ENCODE measurements around the gene ERAP2. TPM values are rescaled to one million over a fixed set of nuclear protein-coding genes. Genes with fewer than 3 reads are reported as not detected.

ERAP2 gene
- total RNA-seq, 6 donors from 2014 or later, result 19.9 to 24.8 (median 22.1) TPM

- H3K36me3 ChIP-seq, result no peaks in the 10 kb centered on the region
Observed at GRCh38 chr5:96863114-96863513, 13.2 kb upstream of the ERAP2 start.

GRCh38 chr5:96863949-96864584 lies 12.2 kb upstream of the ERAP2 start:
- H3K4me1 ChIP-seq, result no peaks in the 10 kb centered on the region
- H3K27ac ChIP-seq, result no peak overlapping the region
- no peaks in the 10 kb centered on the region for H3K36me3 ChIP-seq
- H3K27me3 ChIP-seq, result no peaks in the 10 kb centered on the region
- ATAC-seq (ENCODE audit: low FRiP score in 2 of 2), result no peak
- H3K9me3 ChIP-seq, result no peaks in the 10 kb centered on the region
- no peak for TF ChIP-seq POLR2AphosphoS5 (IDR thresholded peaks at IDR 0.05)
- TF ChIP-seq POLR2A (IDR thresholded peaks at IDR 0.05), result no peak
- no peak for TF ChIP-seq EP300 (IDR thresholded peaks at IDR 0.05)
- TF ChIP-seq, protein P1, sequence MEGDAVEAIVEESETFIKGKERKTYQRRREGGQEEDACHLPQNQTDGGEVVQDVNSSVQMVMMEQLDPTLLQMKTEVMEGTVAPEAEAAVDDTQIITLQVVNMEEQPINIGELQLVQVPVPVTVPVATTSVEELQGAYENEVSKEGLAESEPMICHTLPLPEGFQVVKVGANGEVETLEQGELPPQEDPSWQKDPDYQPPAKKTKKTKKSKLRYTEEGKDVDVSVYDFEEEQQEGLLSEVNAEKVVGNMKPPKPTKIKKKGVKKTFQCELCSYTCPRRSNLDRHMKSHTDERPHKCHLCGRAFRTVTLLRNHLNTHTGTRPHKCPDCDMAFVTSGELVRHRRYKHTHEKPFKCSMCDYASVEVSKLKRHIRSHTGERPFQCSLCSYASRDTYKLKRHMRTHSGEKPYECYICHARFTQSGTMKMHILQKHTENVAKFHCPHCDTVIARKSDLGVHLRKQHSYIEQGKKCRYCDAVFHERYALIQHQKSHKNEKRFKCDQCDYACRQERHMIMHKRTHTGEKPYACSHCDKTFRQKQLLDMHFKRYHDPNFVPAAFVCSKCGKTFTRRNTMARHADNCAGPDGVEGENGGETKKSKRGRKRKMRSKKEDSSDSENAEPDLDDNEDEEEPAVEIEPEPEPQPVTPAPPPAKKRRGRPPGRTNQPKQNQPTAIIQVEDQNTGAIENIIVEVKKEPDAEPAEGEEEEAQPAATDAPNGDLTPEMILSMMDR (IDR thresholded peaks at IDR 0.05), result no peak
- DNase-seq, result no peak
- H3K4me3 ChIP-seq, result no peak overlapping the region
- WGBS, 2 donors, result 65 to 67% methylated on average over 3 of the region's 3 CpGs

More at GRCh38 chr5:96863114-96863513, 13.2 kb upstream of the ERAP2 start:
- no peak overlapping the region for H3K27ac ChIP-seq
- no peak for DNase-seq
- WGBS, 2 donors, result 93 to 97% methylated on average over 2 of the region's 2 CpGs
- H3K27me3 ChIP-seq, result no peaks in the 10 kb centered on the region
- TF ChIP-seq EP300 (IDR thresholded peaks at IDR 0.05), result no peak
- TF ChIP-seq, protein P1 (IDR thresholded peaks at IDR 0.05), result no peak
- TF ChIP-seq POLR2A (IDR thresholded peaks at IDR 0.05), result no peak
- no peak for TF ChIP-seq POLR2AphosphoS5 (IDR thresholded peaks at IDR 0.05)
- ATAC-seq (ENCODE audit: low FRiP score in 2 of 2), result no peak
- H3K4me1 ChIP-seq, result no peaks in the 10 kb centered on the region
- no peak overlapping the region for H3K4me3 ChIP-seq
- H3K9me3 ChIP-seq, result no peaks in the 10 kb centered on the region

DNA sequence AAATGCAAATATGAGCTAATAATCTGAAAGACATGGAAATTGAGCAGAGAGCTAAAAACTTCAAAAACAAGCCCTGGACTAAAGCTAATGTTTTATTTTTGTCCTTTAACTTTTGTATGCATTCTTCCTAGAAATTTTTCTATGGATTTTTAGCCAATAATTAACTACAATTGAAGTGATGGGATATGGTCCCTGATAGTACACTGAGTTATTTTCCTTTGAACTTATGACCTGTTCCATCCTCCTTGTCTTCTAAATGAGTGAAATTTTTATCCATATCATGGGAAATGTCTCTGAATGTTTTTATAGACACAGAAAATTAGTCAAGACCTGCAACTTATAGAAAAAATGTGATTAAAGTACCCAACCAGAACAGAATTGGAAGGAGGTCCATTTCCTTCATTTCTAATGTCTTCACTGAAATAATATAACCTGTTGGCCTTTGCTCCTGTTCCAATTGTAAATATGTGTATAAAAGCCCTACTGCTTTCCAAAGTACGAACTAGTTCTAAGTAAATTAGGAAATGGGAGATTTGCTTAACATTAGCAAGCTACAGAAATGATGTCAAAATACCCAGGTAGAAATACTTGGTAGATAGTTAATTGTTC lies 11.3 kb upstream of the ERAP2 start:
- no peak for TF ChIP-seq POLR2A (IDR thresholded peaks at IDR 0.05)
- H3K27ac ChIP-seq, result no peak overlapping the region
- no peak overlapping the region for H3K4me3 ChIP-seq
- ATAC-seq (ENCODE audit: low FRiP score in 2 of 2), result no peak
- no peaks in the 10 kb centered on the region for H3K36me3 ChIP-seq
- no peaks in the 10 kb centered on the region for H3K9me3 ChIP-seq
- DNase-seq, result no peak
- 89 to 91% methylated on average over 1 of the region's 1 CpG for WGBS, 2 donors
- no peaks in the 10 kb centered on the region for H3K4me1 ChIP-seq
- no peaks in the 10 kb centered on the region for H3K27me3 ChIP-seq

GRCh38 chr5:96868603-96869371 lies 7.5 kb upstream of the ERAP2 start:
- H3K9me3 ChIP-seq, result no peaks in the 10 kb centered on the region
- WGBS, 2 donors, result 60% methylated on average over 6 of the region's 6 CpGs
- H3K27ac ChIP-seq, result no peak overlapping the region
- no peaks in the 10 kb centered on the region for H3K36me3 ChIP-seq
- peak in 1 of 2 donors; percentile 94 for ATAC-seq (ENCODE audit: low FRiP score in 2 of 2)
- no peak for DNase-seq
- no peak overlapping the region for H3K4me3 ChIP-seq
- no peaks in the 10 kb centered on the region for H3K27me3 ChIP-seq
- TF ChIP-seq POLR2A (IDR thresholded peaks at IDR 0.05), result no peak
- TF ChIP-seq, protein P1 (IDR thresholded peaks at IDR 0.05), result peak; percentile 81 to 95 (median 91)
- TF ChIP-seq EP300 (IDR thresholded peaks at IDR 0.05), result no peak
- H3K4me1 ChIP-seq, result no peaks in the 10 kb centered on the region

DNA sequence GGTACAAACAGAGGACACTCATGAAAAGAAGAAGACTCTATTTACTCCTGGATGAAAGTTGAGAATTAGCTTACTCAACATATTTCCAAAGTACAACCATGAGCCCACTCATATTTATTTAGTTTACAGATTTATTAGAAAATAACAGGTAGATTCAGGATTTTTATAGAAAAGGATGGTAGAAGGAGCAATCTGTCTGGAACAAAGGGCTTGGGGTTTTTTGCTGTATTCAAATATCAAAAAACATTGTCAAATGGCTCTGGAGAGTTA lies 7.0 kb upstream of the ERAP2 start:
- Histone ChIP-seq H3K4me1 (no peaks in the 10 kb centered on the region), H3K27ac (no peak overlapping the region), H3K27me3 (no peaks in the 10 kb centered on the region), H3K9me3 (no peaks in the 10 kb centered on the region), H3K36me3 (no peaks in the 10 kb centered on the region), H3K4me3 (no peak overlapping the region)
- DNase-seq, result no peak
- TF ChIP-seq POLR2A (IDR thresholded peaks at IDR 0.05) (no peak), POLR2AphosphoS5 (IDR thresholded peaks at IDR 0.05) (no peak), EP300 (IDR thresholded peaks at IDR 0.05) (no peak)
- TF ChIP-seq, protein P1 (IDR thresholded peaks at IDR 0.05), result no peak
- ATAC-seq (ENCODE audit: low FRiP score in 2 of 2), result no peak
